AG09309 (cell line): ENCODE data around the gene ATP1A1.

Experiments used
- DNase-seq: peaks from one replicate; pipeline ENCODE4 v3.0.0-alpha.2; 2010; ENCODE audit warnings: low read depth
- H3K4me3 ChIP-seq: 2 replicates; pipeline ENCODE4 v1.5.1; 2011; ENCODE audit warnings: mild to moderate bottlenecking, low read depth, low read length, moderate library complexity; ENCODE audit not compliant: control insufficient read depth
- TF ChIP-seq, protein P1 (sequence below): IDR thresholded peaks from 2 replicates; pipeline ENCODE4 v1.5.1; 2011; ENCODE audit warnings: mild to moderate bottlenecking, low read depth, low read length, inconsistent platforms; ENCODE audit not compliant: insufficient read depth, control insufficient read depth; ENCODE audit errors: missing control alignments

Gene ATP1A1

DNA sequence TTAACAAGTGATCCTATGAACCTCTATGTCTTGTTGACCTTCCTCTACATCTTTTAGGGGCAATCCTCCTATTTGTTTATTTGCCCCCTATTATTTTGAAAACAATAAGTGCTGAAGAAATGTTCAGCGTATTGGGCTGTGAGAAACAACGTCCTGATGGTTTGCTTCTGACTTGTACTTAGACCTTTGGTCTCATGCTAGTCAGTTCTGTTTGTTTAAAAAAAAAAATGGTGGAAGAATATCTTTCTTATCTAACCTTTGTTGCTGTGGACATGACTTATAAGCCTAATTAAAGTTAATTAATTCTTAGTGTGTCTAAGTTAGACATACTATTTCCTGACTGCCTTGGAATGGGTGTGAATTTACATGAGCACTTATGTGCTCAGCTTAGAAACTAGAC is 20.7 kb downstream of the ATP1A1 start:
- DNase-seq = no peak
- TF ChIP-seq, protein P1, sequence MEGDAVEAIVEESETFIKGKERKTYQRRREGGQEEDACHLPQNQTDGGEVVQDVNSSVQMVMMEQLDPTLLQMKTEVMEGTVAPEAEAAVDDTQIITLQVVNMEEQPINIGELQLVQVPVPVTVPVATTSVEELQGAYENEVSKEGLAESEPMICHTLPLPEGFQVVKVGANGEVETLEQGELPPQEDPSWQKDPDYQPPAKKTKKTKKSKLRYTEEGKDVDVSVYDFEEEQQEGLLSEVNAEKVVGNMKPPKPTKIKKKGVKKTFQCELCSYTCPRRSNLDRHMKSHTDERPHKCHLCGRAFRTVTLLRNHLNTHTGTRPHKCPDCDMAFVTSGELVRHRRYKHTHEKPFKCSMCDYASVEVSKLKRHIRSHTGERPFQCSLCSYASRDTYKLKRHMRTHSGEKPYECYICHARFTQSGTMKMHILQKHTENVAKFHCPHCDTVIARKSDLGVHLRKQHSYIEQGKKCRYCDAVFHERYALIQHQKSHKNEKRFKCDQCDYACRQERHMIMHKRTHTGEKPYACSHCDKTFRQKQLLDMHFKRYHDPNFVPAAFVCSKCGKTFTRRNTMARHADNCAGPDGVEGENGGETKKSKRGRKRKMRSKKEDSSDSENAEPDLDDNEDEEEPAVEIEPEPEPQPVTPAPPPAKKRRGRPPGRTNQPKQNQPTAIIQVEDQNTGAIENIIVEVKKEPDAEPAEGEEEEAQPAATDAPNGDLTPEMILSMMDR = no peak
- H3K4me3 ChIP-seq = no peak overlapping the region

DNA sequence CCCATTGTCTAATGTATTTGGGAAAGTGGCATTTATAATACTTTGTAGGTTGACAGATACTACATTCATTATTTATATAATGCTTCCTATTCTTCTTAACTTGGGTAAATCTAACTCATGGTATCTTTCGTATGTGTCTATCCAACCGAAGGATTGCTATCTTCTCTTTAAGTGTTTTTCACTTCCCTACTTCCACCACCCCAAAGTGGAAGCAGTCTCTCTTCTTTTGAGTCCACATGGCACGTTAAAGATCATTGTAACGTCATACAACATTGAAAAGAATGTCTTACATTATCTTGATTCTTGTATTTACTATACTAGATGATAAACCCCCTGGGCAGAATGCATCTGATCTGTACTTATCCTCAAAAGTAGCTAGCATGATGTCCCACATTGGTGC is 21.2 kb downstream of the ATP1A1 start:
- no peak overlapping the region for H3K4me3 ChIP-seq
- no peak for DNase-seq
- TF ChIP-seq, protein P1 = no peak

DNA sequence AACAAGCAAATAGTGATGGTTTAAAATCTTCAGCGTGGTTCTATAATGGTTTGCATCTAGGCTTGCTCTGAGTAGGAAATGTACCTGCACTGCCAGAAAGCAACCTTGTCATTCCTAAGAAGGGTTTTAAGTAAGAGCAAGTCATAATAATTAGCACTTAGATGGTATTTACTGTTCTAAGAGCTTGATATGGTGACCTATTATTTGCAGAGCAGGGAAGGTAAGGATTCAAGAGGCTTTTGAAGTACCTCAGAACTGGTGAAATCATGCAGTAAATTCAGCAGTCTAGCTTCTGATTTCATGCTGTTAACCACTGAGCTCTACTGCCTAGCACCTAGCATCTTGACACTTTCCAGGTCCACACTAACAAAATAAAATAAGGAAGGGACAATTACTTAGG is 23.7 kb downstream of the ATP1A1 start:
- no peak for DNase-seq
- no peak overlapping the region for H3K4me3 ChIP-seq
- TF ChIP-seq, protein P1 = no peak

DNA sequence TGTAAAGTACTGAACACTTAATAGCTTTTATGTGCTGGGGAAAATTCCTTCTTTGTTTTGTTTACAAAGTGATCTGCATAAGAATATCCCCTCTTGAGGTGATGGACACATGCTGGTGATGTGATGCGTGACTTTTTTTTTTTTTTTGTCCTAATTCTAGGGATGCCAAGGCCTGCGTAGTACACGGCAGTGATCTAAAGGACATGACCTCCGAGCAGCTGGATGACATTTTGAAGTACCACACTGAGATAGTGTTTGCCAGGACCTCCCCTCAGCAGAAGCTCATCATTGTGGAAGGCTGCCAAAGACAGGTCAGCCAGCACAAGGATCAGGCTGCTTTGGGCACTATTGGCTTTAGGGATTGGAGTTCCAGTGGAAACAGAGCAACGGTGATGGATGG is 24.7 kb downstream of the ATP1A1 start:
- TF ChIP-seq, protein P1 = no peak
- DNase-seq = no peak

DNA sequence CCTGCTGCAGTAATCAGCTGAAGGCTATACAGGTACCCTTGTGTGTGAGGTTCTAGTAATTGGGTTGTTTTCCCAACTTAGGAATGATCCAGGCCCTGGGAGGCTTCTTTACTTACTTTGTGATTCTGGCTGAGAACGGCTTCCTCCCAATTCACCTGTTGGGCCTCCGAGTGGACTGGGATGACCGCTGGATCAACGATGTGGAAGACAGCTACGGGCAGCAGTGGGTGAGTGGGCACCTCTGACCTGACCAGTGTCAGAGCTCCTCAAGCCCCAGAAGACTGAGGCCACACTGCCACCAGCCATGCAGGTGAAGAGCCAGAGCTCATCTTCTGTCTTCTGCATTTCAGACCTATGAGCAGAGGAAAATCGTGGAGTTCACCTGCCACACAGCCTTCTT is 27.7 kb downstream of the ATP1A1 start:
- no peak overlapping the region for H3K4me3 ChIP-seq
- no peak for DNase-seq
- TF ChIP-seq, protein P1 = no peak

More for the DNA sequence above, 24.7 kb downstream of the ATP1A1 start:
- H3K4me3 ChIP-seq = no peak overlapping the region

DNA sequence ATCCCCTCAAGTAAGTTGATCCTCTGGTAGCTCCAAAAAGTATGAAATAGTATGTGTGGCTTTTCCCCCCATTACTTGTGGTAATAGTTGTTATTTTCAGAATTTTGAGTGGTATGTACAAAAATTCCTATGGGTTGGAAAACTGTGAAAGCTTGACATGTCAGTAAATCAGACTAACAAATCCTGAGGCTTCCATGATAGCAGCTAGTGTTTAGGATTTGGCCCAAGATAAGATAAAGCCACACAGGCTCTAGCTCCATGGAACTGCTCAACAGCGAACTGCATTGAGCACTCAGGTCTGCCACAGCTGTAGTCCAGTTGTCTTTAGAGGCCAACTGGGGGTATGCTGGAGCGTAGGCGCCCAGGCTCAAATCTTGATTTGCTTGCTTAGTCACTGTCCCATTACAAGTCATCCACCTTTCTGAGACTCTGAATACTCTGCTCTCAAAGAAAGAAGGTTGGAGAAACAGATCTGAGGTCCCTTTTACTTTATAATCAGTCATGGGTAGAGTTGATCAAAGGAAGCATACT is 28.7 kb downstream of the ATP1A1 start:
- no peak overlapping the region for H3K4me3 ChIP-seq
- no peak for DNase-seq
- TF ChIP-seq, protein P1 = no peak

DNA sequence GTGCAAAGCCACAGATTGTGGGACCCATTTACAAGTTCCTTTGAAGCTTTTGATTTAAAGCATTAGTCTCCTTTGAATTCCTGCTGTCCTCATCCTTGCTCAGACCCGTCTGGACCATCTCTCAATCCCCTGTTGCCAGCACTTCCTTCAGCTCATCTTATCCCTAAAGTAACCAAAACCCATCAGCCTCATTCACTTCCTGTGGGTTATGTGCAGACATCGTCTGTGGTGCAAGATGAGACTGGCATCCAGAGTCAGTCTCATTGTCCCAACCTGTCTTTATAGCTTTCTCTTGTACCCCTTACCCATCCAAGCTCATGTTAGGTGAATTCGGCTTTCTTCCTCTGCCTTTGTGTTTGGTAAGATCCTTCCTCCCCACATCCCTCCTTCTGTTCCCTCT is 29.3 kb downstream of the ATP1A1 start:
- no peak for DNase-seq
- TF ChIP-seq, protein P1 = no peak
- H3K4me3 ChIP-seq = no peak overlapping the region
